ENCODE measurements around the gene PLAA.
A peak's percentile ranks its signal among the peaks of the same experiment; 100 is the strongest.

The PLAA gene

GRCh38 chr9:26946753-26947727 lies at the start of gene PLAA:
Gene PLAA (minus strand): TSS chr9:26947242. CDS start chr9:26947045, 197 bp downstream.
- peak; percentile 83 to 86 for DNase-seq

GRCh38 chr9:26995810-26996209 lies 48.8 kb upstream of the PLAA start:
- no peak for DNase-seq

GRCh38 chr9:26983340-26983739 lies 36.3 kb upstream of the PLAA start:
- DNase-seq = no peak

- DNase-seq = peak; percentile 25 to 34
Observed at GRCh38 chr9:26975728-26976707, 29.0 kb upstream of the PLAA start.

- DNase-seq = no peak
Observed at GRCh38 chr9:26974927-26975326, 27.9 kb upstream of the PLAA start.

GRCh38 chr9:26973989-26974388 lies 26.9 kb upstream of the PLAA start:
- no peak for DNase-seq

GRCh38 chr9:26971721-26972120 lies 24.7 kb upstream of the PLAA start:
- DNase-seq = no peak

- no peak for DNase-seq
Observed at GRCh38 chr9:26956860-26957233, 9.8 kb upstream of the PLAA start.

GRCh38 chr9:26955921-26956859 lies 9.1 kb upstream of the PLAA start, which contains the start of gene IFT74:
Gene IFT74 (plus strand): TSS chr9:26956412. CDS start chr9:26961968, 5,556 bp downstream.
- DNase-seq = peak; percentile 95

- DNase-seq = peak; percentile 37 to 60
Observed at GRCh38 chr9:26955222-26955903, 8.3 kb upstream of the PLAA start.

GRCh38 chr9:26954050-26954508 lies 7.0 kb upstream of the PLAA start:
- DNase-seq = peak; percentile 74 to 76

GRCh38 chr9:26951794-26952193 lies 4.8 kb upstream of the PLAA start:
- no peak for DNase-seq

- no peak for DNase-seq
Observed at GRCh38 chr9:26950521-26950920, 3.5 kb upstream of the PLAA start.

- DNase-seq = no peak
Observed at GRCh38 chr9:26949637-26950069, 2.6 kb upstream of the PLAA start.

GRCh38 chr9:26947736-26948135 lies 694 bp upstream of the PLAA start:
- DNase-seq = no peak

GRCh38 chr9:26945591-26945990 lies 1.5 kb downstream of the PLAA start:
- no peak for DNase-seq

- DNase-seq = no peak
Observed at GRCh38 chr9:26940779-26941178, 6.3 kb downstream of the PLAA start.

GRCh38 chr9:26939955-26940711 lies 6.9 kb downstream of the PLAA start:
- DNase-seq = no peak

GRCh38 chr9:26937816-26938371 lies 9.1 kb downstream of the PLAA start:
- DNase-seq = no peak

GRCh38 chr9:26935847-26936246 lies 11.2 kb downstream of the PLAA start:
- no peak for DNase-seq

Measured in AML-193 (cell line).